B cell (primary cell): ENCODE results near the gene SH2B2. TPM values are rescaled to one million over a fixed set of nuclear protein-coding genes. Genes with fewer than 3 reads are reported as not detected.
A peak's percentile ranks its signal among the peaks of the same experiment; 100 is the strongest.

Experiments used
- ATAC-seq: fragments of 200-7000 bp; cut with Tn5 transposase; one replicate; pipeline ENCODE4 v1.10.0; 2021; ENCODE audit warnings: low read depth, mild to moderate bottlenecking, moderate number of reproducible peaks, moderate library complexity
- CTCF ChIA-PET: fragments of 350-600 bp; sonication (Branson Sonifier 250); formaldehyde crosslinking; loops from one replicate; lab custom pipeline; 2021; ENCODE audit warnings: antibody characterized with exemption, inconsistent platforms; lab: Charles Lee
- POLR2A ChIA-PET: fragments of 350-600 bp; sonication (Branson Sonifier 250); formaldehyde crosslinking; loops from one replicate; lab custom pipeline; 2021; ENCODE audit warnings: antibody characterized with exemption; lab: Charles Lee
- DNase-seq: peaks from one replicate; pipeline ENCODE4 v3.0.0; 2013
- H2AFZ ChIP-seq: 2 replicates; pipeline ENCODE4 v1.6.1; 2012; ENCODE audit warnings: mild to moderate bottlenecking, low read depth, low read length; ENCODE audit not compliant: insufficient read depth, poor library complexity, severe bottlenecking
- H3K27ac ChIP-seq, 2 donors: 1 replicate in 1 of 2; 2 replicates in 1 of 2; pipeline ENCODE4 v1.5.1; 2012 to 2013; ENCODE audit warnings: low read length in 2 of 2, mild to moderate bottlenecking in 2 of 2, moderate library complexity in 1 of 2
- H3K27me3 ChIP-seq, 4 experiments: fragments of 200-600 bp in 1 of 4; sonication (generic) in 1 of 4; replicated peaks in 1 of 4; 1 replicate in 2 of 4; 2 replicates in 2 of 4; pipeline versions ENCODE4 v1.6.1 to v1.7.0; 2013 to 2016; ENCODE audit warnings: low read length in 3 of 4, mild to moderate bottlenecking in 2 of 4, mixed read lengths in 1 of 4, moderate library complexity in 1 of 4; ENCODE audit not compliant: insufficient read depth in 4 of 4, control insufficient read depth in 3 of 4; ENCODE audit errors: control extremely low read depth in 1 of 4
- H3K36me3 ChIP-seq, 2 experiments: replicated peaks in 1 of 2; 1 replicate in 1 of 2; 2 replicates in 1 of 2; pipeline versions ENCODE4 v1.6.1 to v1.7.1; 2013; ENCODE audit warnings: low read length in 1 of 2; ENCODE audit not compliant: insufficient read depth in 2 of 2, control insufficient read depth in 1 of 2; ENCODE audit errors: control extremely low read depth in 1 of 2, extremely low read depth in 1 of 2
- H3K4me1 ChIP-seq, 2 donors: fragments of 200-600 bp in 1 of 2; sonication (generic) in 1 of 2; 1 replicate in 1 of 2; 2 replicates in 1 of 2; pipeline versions ENCODE4 v1.5.1 to v1.6.1; 2013 to 2017; ENCODE audit warnings: low read length in 2 of 2; ENCODE audit not compliant: control insufficient read depth in 2 of 2, insufficient read depth in 2 of 2
- H3K4me2 ChIP-seq: replicated peaks from 2 replicates; pipeline ENCODE3; 2012; ENCODE audit warnings: mild to moderate bottlenecking, low read depth, low read length; ENCODE audit not compliant: poor library complexity, severe bottlenecking
- H3K4me3 ChIP-seq, 5 experiments: fragments of 200-600 bp in 1 of 5; sonication (generic) in 1 of 5; 1 replicate in 3 of 5; 2 replicates in 2 of 5; pipeline versions ENCODE4 v1.5.1 to v1.7.0; 2011 to 2016; ENCODE audit warnings: low read length in 4 of 5, mild to moderate bottlenecking in 4 of 5, low read depth in 2 of 5, control low read depth in 1 of 5, moderate library complexity in 1 of 5; ENCODE audit not compliant: insufficient read depth in 1 of 5; ENCODE audit errors: control extremely low read depth in 1 of 5, extremely low read depth in 1 of 5
- H3K79me2 ChIP-seq: fragments of 200-600 bp; sonication (generic); one replicate; pipeline ENCODE4 v1.6.0; 2016; ENCODE audit warnings: low read length; ENCODE audit not compliant: control insufficient read depth, insufficient read depth
- H3K9ac ChIP-seq: fragments of 200-600 bp; sonication (generic); 2 replicates; pipeline ENCODE4 v1.6.1; 2017; ENCODE audit warnings: mild to moderate bottlenecking, low read length, moderate library complexity
- H3K9me3 ChIP-seq, 3 donors: one replicate each; pipeline versions ENCODE4 v1.6.1 to v1.7.1; 2013; ENCODE audit warnings: low read length in 2 of 3; ENCODE audit not compliant: control insufficient read depth in 2 of 3, insufficient read depth in 1 of 3; ENCODE audit errors: control extremely low read depth in 1 of 3
- H4K20me1 ChIP-seq: 2 replicates; pipeline ENCODE4 v1.6.0; 2012; ENCODE audit warnings: mild to moderate bottlenecking, low read length; ENCODE audit not compliant: insufficient read depth, control insufficient read depth, poor library complexity, severe bottlenecking
- H3K27ac Mint-ChIP-seq: one replicate; pipeline ENCODE4 v1.8.0; 2021; ENCODE audit warnings: mixed read lengths
- H3K27me3 Mint-ChIP-seq: one replicate; pipeline ENCODE4 v1.8.0; 2021; ENCODE audit warnings: mixed read lengths
- H3K4me1 Mint-ChIP-seq: one replicate; pipeline ENCODE4 v1.8.0; 2021; ENCODE audit warnings: mixed read lengths
- H3K4me3 Mint-ChIP-seq: one replicate; pipeline ENCODE4 v1.8.0; 2021; ENCODE audit warnings: mixed read lengths
- H3K9me3 Mint-ChIP-seq: one replicate; pipeline ENCODE4 v1.8.0; 2022; ENCODE audit warnings: mixed read lengths; ENCODE audit not compliant: insufficient read depth
- EZH2 ChIP-seq: IDR thresholded peaks from 2 replicates; pipeline ENCODE4 v1.6.1; 2012; ENCODE audit warnings: borderline replicate concordance, low read depth, mild to moderate bottlenecking, moderate library complexity, low read length; ENCODE audit not compliant: insufficient read depth, poor library complexity, severe bottlenecking
- WGBS: methylation state at CpG from one replicate; pipeline ENCODE4 v1.1.5; 2013; ENCODE audit warnings: missing lambda C conversion rate; ENCODE audit not compliant: insufficient coverage; 5-methylcytosine and 5-hydroxymethylcytosine counted together
- intact Hi-C: fragments of 100-400 bp; cut with micrococcal nuclease; formaldehyde crosslinking; loops from one replicate; pipeline ENCODE4 v1.10.0; 2022
- polyA plus RNA-seq: library from polyadenylated mRNA; depleted of rRNA; stranded (reverse); fragments of >200 nt; gene quantifications from 2 replicates; pipeline ENCODE4 v1.2.3, GENCODE V29; 2012
- total RNA-seq, 2 donors: library from RNA; stranded (reverse); fragments of 120-200 nt in 1 of 2; gene quantifications; 1 replicate in 1 of 2; 2 replicates in 1 of 2; pipeline versions ENCODE4 v1.2.3 to v1.2.4, GENCODE V29; 2013 to 2022
- TF ChIP-seq, protein P1 (sequence below): fragments of 200-600 bp; IDR thresholded peaks from one replicate; pipeline ENCODE4 v1.8.0; 2022; ENCODE audit warnings: antibody characterized with exemption, mild to moderate bottlenecking

The SH2B2 gene
- total and polyA plus RNA-seq, 2 donors (not counting 1 experiment from before 2014, with no cell fraction given), result 41.2 to 95.4 TPM

DNA sequence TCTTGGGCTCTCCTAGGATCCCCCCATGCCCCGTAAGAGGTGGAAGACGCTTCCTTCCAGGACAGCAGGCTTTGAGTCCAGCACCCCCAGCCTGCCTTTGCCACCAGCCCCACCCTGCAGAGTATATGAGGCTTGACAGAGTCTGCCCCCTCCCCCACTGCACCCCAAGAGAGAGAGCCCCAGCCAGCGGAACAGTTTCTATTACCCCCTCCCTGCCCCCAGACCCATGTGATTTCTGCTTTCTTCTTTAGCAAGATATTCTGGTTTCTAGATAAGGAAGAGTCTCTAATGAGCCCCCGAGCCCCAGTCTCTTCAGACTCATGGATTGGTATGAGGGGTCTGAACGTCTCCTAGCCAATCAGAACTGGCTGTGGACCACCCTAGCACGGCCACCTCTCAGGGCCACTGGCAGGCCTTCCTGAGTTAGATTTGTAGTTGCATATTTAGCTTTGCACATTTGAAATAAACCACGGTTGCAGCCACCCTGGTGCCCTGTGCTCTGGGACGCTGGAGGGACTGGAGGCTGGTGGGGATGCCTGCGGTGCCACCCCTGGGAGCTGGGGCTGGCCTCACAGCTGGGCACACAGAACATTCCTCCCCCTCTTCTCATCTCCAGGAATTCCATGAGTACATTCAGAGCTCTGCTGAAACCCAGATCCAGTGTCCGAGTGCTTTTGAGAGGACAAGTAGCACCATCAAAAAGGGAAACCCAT, 3.0 kb upstream of the SH2B2 start:
- Mint-ChIP-seq H3K9me3 (no peaks in the 10 kb centered on the region), H3K27ac (peak overlapping the region; percentile 53), H3K4me1 (peaks cover 47% of the 10 kb centered on the region), H3K27me3 (no peaks in the 10 kb centered on the region), H3K4me3 (peak overlapping the region; percentile 77)
- Histone ChIP-seq H3K4me3 (no peak overlapping the region), H3K4me1 (peaks cover 37 to 49% of the 10 kb centered on the region in 2 donors), H3K4me2 (peak overlapping the region; percentile 99), H2AFZ (no peak overlapping the region), H3K9ac (no peak overlapping the region), H4K20me1 (peaks cover 27% of the 10 kb centered on the region), H3K27ac (no peak overlapping the region), H3K27me3 (no peaks in the 10 kb centered on the region), H3K9me3 (no peaks in the 10 kb centered on the region), H3K36me3 (no peaks in the 10 kb centered on the region), H3K79me2 (peaks cover 35% of the 10 kb centered on the region)
- TF ChIP-seq EZH2, result no peak
- intact Hi-C loops, result no loop called here
- 89% methylated on average over 8 of the region's 10 CpGs for WGBS
- DNase-seq (no peak), ATAC-seq (no peak)
- POLR2A ChIA-PET, result interaction anchor here (0.6 to 2.2 kb wide), 3 partner anchors 24 to 111 kb away, joined by 6 to 7 read pairs (median 7); partner anchors contain the start of gene PRKRIP1
- CTCF ChIA-PET, result interaction anchor here (1.5 to 15.7 kb wide), 3 partner anchors 107 to 167 kb away, joined by 4 to 351 read pairs (median 5); partner anchors contain the start of gene PRKRIP1

DNA sequence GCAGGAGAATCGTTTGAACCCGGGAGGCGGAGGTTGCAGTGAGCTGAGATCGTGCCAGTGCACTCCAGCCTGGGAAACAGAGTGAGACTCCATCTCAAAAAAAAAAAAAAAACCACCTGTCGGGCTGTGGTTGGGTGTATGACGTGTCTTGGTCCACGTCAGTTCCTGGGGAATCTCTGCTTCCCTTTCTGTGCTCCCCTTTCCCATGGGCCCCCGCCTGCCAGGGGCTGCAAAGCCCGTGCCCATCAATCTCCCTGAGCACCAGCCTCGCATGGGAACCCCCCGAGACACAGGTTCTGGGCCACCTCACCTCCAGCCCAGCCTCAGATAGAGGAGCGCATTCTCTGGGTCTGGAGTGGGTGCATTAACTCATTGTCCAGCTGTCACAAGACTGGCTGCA, 2.3 kb upstream of the SH2B2 start:
- TF ChIP-seq EZH2, result no peak
- TF ChIP-seq, protein P1, sequence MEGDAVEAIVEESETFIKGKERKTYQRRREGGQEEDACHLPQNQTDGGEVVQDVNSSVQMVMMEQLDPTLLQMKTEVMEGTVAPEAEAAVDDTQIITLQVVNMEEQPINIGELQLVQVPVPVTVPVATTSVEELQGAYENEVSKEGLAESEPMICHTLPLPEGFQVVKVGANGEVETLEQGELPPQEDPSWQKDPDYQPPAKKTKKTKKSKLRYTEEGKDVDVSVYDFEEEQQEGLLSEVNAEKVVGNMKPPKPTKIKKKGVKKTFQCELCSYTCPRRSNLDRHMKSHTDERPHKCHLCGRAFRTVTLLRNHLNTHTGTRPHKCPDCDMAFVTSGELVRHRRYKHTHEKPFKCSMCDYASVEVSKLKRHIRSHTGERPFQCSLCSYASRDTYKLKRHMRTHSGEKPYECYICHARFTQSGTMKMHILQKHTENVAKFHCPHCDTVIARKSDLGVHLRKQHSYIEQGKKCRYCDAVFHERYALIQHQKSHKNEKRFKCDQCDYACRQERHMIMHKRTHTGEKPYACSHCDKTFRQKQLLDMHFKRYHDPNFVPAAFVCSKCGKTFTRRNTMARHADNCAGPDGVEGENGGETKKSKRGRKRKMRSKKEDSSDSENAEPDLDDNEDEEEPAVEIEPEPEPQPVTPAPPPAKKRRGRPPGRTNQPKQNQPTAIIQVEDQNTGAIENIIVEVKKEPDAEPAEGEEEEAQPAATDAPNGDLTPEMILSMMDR, result no peak
- no peak overlapping the region for H3K27ac ChIP-seq
- H3K36me3 ChIP-seq, result no peaks in the 10 kb centered on the region
- H4K20me1 ChIP-seq, result peaks cover 35% of the 10 kb centered on the region
- ATAC-seq (no peak), DNase-seq (peak; percentile 76)
- POLR2A ChIA-PET, result interaction anchor here (0.6 to 2.2 kb wide), 3 partner anchors 23 to 111 kb away, joined by 6 to 7 read pairs (median 7); partner anchors contain the start of gene PRKRIP1
- peaks cover 42 to 54% of the 10 kb centered on the region in 2 donors for H3K4me1 ChIP-seq
- peak overlapping the region; percentile 99 for H3K4me2 ChIP-seq
- Mint-ChIP-seq H3K4me3 (peak overlapping the region; percentile 77), H3K9me3 (no peaks in the 10 kb centered on the region), H3K27ac (peak overlapping the region; percentile 70), H3K4me1 (peaks cover 51% of the 10 kb centered on the region), H3K27me3 (no peaks in the 10 kb centered on the region)
- H3K9ac ChIP-seq, result peak overlapping the region; percentile 85
- CTCF ChIA-PET, result interaction anchor here (1.3 to 15.7 kb wide), 3 partner anchors 26 to 120 kb away, joined by 3 to 351 read pairs (median 4); partner anchors contain the start of gene PRKRIP1
- no peaks in the 10 kb centered on the region for H3K27me3 ChIP-seq
- H3K79me2 ChIP-seq, result peaks cover 42% of the 10 kb centered on the region
- 66% methylated on average over 2 of the region's 12 CpGs for WGBS
- intact Hi-C loops, result no loop called here
- H2AFZ ChIP-seq, result peak overlapping the region; percentile 91
- no peaks in the 10 kb centered on the region for H3K9me3 ChIP-seq
- H3K4me3 ChIP-seq, result peak overlapping the region in 4 of 5 experiments; percentile 62 to 96 (median 86)
